NCI-H526 treated with DMSO at 0.1 percent for 48 hours (cell line): Measurements from ENCODE around the gene ENOSF1.
A peak's percentile ranks its signal among the peaks of the same experiment; 100 is the strongest.
"Not testable (repeated sequence)": the region's sequence is repeated elsewhere in the genome, so short reads cannot be mapped to it uniquely, and the experiment has no call there.

Experiments
- DNase-seq: peaks from one replicate; lab custom pipeline; 2025; lab: John Stamatoyannopoulos, UW

The ENOSF1 gene

DNA sequence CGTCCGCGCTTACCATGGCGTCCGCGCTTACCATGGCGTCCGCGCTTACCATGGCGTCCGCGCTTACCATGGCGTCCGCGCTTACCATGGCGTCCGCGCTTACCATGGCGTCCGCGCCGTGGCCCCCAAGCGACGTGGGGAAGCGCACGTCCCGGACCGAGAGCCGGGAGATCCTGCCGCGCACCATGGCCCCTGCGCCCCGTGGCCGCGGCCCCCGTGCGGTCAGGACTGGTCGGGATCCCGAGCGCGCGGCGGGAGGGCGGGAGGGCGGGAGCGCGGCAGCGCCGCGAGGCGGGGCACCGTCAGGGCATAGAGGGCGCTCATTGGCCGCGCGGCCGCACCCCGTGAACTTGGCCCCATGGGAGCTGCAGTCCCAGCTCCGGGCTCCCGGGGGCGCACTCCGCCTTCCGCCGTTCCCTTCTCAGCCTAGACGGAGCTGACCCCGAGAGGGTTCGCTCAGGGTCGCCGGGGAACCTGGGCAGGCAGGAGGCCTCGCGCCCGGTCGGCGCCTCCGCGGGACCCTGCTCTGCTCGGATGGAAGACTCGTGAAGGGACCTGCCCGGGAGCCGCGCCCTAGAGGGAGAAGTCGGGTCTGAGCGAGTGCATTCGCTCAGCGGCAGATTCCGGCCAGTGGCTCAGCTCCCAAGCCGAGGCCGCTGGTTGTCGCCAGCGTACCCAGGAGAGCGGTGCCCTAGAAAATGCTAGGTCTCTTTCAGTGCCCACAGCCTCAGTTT is at the start of gene ENOSF1:
ENOSF1 (minus strand) TSS at position 230 of the 734 bp plus-strand sequence; CDS start at position 187, 43 bp downstream.
- peak; percentile 11 for DNase-seq

- DNase-seq: not testable (repeated sequence)
Measured at GRCh38 chr18:759864-760263, 47.4 kb upstream of the ENOSF1 start.

GRCh38 chr18:755506-755905 is 43.1 kb upstream of the ENOSF1 start:
- no peak for DNase-seq

GRCh38 chr18:754656-755055 is 42.2 kb upstream of the ENOSF1 start:
- DNase-seq: no peak

DNA sequence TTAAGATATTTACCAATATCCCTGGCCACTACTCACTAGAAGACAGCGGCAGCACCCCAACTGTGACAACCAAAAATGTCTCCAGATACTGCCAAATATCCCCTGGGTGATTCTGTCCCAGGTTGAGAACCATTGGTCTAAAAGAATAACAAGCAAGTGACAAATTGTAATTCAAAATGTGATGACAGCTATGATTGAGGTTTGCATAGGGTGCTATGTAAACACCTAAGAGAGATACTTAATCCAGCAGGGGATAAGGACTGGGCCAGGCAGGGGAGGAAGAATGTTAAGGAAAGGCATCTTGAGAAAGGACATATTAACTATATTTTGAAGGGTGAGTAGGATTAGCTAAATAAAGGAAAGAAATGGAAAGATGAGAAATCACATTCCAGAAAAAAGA is 38.0 kb upstream of the ENOSF1 start:
- no peak for DNase-seq

DNA sequence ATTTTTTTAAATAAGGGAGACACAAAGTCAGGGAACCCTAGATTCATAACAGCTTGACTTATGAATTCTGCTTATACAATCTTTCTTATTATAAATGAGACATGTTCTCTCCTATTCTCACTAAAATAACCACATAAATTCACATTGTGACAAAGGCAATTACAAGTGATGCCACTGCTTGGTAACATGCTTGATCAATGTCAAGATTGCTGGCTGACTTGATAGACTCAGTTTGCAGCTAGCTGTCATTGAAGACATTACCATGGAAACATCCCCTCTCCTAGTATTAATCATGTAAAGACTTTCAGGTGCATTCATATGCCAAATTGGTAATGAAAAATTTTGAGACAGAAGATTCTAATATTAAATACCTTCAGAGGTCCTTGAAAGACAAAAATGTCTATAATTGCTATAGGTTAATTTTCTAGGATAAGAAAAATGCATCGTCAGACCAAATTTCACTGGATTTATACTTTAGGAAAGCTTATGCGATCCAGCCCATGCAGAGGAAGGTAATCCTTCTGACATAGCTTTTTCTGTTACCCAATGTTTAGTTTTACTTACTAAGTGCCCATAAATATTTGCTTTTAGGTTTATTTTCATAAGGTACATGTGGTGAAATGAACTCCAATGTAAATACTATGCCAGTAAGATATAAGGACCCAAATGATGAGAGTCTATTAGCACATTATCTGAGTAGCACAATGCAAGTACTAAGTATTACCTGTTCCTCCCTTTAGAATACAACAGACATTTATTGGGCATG is 32.6 kb upstream of the ENOSF1 start:
- no peak for DNase-seq

DNA sequence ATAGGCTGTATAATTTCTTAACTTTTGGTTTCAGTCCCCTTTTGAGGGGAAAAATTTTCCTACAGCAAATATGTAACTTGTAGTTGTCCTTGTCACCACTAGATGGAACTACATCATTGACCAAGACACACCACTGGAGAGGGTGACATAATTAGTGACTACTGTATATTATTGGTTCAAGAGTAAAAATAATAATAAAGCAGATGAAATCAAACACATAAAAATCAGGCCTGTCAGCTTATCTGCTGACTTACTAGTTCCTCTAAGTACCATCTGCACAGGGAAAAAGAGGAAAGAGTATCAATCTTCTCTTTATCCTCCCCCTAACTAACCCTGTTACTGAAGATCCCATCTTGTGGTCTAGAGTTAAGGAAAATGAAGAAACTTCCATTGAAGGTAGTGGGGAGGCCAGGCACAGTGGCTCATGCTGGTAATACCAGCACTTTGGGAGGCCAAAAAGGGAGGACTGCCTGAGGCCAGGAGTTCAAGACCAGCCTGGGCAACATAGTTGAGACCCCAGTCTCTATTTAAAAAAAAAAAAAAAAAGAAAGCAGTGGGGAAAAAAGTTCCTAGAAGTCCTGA is 29.6 kb upstream of the ENOSF1 start:
- peak; percentile 10 for DNase-seq

DNA sequence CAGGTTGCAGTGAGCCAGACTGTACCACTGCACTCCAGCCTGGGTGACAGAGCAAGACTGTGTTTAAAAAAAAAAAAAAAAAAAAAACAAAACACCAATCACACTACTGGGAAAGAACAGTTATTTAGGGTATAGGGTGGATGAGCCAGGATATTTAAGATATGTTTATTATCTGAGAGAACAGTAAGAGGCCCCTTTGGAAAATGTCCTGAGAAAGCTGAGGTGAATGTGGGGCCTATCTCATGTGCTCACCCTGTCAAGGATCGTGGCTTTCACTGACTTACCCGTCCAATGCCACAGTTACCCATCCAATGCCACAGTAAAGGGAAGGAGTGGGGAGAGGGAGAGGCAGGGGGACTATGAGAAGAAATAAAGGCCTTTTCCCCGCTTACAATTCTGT is 19.9 kb upstream of the ENOSF1 start:
- DNase-seq: no peak

DNA sequence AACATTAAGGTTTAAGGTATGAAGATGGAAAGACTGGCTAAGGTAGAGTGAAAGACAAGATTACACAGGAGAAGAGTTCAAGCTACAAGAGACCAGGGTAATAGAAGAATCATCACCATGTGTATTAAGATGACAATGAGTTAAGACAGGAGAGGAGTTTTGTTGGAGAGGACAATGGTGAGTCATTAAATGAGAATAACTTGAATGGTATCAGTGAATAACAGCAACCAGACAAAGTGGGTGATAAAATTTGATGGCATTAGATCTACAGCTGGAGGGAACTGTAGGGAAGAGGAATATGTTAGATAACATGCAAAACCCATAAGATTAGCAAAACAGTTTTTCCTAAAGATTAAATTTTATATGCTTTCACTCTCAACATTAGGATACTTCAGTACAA is 18.8 kb upstream of the ENOSF1 start:
- no peak for DNase-seq

GRCh38 chr18:730692-731091 is 18.3 kb upstream of the ENOSF1 start:
- no peak for DNase-seq

DNA sequence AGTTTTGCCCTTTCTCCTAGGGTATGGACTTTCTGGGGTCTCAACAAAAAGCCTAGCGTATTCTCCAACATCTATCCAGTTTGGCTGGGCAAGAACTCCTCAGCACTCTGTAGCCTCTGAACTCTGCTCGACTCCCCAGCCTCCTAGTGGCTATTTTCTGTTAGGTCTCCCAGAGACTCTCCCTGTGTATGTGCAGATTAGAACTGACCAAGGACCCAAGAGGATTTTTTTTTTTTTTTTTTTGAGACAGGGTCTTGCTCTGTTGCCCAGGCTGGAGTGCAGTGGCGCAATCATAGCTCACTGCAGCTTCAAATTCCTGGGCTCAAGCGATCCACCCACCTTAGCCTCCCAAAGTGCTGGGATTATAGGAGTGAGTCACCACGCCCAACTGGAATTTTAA is 17.7 kb upstream of the ENOSF1 start:
- not testable (repeated sequence) for DNase-seq

GRCh38 chr18:725646-726045 is 13.2 kb upstream of the ENOSF1 start:
- no peak for DNase-seq

DNA sequence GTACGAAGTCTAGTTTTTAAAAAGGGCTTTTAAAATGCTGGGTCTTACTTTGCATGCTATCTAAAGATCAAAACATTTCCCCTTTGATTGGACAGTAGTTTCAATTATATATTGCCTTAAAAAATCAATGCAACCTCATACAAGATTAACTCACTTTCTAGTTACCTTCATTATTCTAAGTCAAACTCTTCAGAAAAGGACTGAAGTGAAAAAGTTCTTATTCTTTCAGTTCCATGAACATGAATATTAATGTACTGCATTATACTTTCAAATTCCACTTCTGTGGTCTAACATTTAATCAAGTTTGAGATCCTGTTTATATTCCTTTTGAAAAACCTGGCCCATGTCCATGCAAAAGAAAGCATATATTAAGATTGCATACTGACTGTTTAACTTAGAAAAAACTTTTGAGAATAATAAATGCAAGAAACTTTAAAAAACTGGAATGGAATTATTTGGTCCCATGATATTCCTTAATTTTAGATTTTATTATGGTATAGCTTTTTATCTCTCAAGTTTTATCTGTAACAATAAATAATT is 11.2 kb upstream of the ENOSF1 start:
- DNase-seq: no peak

GRCh38 chr18:717003-717402 is 4.6 kb upstream of the ENOSF1 start:
- DNase-seq: no peak

DNA sequence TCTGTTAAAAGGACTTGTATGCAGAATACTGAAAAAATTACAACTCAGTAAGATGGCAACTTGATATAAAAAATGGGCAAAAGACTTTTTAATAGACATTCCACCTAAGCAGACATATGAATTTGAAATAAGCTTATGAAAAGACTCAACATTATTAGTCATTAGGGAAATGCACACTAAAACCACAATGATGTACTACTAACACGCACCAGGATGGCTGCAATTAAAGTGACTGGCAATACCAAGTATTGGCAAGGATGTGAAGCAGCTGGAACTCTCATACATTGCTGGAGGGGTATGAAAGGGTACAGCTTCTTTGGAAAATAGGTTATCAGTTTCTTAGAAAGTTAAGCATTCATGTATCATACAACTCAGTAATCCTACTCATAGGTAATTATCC is 3.2 kb upstream of the ENOSF1 start:
- no peak for DNase-seq

DNA sequence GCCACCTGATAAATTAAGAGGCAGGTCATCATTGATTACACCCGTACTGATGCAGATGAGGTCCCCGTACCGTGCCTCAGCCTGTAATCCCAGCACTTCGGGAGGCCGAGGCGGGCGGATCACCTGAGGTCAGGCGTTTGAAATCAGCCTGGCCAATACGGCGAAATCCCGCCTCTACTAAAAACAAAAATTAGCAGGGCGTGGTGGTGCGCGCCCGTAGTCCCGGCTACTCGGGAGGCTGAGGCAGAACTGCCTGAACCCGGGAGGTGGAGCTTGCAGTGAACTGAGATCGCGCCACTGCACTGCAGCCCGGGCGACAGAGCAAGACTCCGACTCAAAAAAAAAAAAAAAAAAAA is 683 bp upstream of the ENOSF1 start:
- no peak for DNase-seq

GRCh38 chr18:711657-712400 is 601 bp downstream of the ENOSF1 start:
- DNase-seq: peak; percentile 34

GRCh38 chr18:711310-711656 is 1.1 kb downstream of the ENOSF1 start:
- DNase-seq: no peak

DNA sequence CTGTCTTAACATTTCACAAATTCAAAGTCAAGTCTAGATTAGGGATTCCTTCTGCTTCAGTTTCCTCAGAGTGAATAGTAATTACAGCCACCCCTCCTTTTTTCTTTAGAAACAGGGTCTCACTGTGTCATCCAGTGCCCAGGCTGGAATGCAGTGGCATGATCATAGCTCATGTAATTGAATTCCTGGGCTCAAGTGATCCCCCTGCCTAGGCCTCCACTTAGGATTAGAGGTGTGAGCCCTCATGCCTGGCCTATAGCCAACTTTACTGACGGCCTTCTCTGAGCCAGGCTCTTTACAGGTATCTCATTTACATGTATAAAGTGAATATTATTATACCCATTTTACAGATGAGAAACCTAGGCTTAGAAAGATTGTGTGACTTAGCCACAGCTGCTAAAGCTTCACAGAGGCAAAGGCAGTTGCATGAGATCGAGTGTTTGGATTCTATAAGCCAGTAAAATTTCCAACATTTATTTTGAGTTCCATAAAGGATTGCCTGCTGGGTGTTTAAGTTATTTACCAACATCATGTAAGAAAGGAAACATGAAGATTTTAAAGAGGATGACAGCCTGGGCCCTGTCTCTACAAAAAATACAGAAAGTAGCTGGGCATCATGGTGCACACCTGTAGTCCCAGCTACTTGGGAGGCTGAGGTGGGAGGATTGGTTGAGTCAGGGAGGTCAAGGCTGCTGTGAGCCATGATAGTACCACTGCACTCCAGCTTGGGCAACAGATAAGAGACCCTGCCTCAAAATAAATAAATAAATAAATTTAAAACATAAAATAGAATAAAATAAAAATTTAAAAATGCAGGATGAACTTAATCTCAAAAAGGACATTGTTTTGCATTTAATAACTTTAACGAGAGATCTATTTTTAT is 1.8 kb downstream of the ENOSF1 start:
- no peak for DNase-seq

DNA sequence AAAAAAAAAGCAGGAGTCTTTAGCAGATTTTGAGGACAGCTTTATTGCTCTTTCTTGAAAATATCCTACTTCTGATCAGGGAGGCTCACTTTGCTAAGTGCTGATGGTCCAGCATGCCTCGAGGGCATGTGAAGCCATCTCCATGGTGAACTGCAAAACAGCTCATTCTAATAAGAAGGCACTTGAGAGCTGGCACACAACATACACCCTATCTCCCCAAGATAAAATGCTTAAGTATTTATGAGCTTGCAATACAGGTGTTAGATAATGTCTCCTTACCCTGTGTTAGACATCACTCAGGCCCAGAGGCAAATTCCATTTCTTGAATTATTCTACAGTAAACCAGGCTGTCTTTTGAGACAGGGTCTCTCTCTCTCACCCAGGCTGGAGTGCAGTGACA is 2.7 kb downstream of the ENOSF1 start:
- no peak for DNase-seq

- no peak for DNase-seq
Measured at GRCh38 chr18:708096-708495, 4.3 kb downstream of the ENOSF1 start.
